Measurements from ENCODE around the gene ITGA4.

- TF ChIP-seq POLR2A (IDR thresholded peaks at IDR 0.05) = no peak
- TF ChIP-seq CTCF (IDR thresholded peaks at IDR 0.05) = no peak
- TF ChIP-seq POLR2AphosphoS5 (IDR thresholded peaks at IDR 0.05) = no peak
Measured at GRCh38 chr2:181411105-181411849, 45.9 kb upstream of the ITGA4 start.

Data from breast epithelium (tissue), 3 donors.